Measurements from ENCODE around the gene TMEM270.
"Not testable (repeated sequence)": the region's sequence is repeated elsewhere in the genome, so short reads cannot be mapped to it uniquely, and the experiment has no call there.

Gene TMEM270

DNA sequence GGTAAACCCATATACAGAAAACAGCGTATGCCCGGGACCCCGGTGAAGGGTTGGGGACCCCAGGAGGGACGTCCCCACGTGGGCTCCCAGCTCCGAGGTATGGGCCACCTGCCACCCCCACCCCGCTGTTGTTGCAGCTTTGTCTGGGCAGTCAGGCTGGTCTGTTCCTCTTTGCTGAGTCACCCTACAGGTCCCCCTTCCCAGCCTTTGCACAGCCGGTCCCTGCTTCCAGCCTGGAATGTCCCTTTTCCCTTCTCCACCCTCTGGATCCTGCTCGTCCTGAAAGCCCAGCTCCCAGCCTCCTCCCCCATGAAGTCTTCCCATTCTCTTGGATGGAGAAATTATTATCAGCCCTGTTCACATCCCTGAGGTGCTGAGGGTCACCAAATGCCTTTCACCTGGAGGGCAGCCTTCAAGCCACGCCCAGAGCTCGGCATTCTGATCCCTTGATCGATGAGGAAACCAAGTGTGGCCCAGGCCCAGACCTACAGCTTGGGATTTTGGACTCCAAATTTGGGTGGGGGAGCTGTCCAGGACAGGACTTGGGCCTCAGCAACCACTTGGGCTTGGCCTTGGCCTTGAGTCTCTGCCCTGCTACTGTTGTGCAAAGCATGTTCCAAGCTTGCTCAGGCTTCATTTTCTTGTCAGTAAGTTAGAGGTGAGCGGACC is 27.6 kb upstream of the TMEM270 start:
- no peak for FAIRE-seq

DNA sequence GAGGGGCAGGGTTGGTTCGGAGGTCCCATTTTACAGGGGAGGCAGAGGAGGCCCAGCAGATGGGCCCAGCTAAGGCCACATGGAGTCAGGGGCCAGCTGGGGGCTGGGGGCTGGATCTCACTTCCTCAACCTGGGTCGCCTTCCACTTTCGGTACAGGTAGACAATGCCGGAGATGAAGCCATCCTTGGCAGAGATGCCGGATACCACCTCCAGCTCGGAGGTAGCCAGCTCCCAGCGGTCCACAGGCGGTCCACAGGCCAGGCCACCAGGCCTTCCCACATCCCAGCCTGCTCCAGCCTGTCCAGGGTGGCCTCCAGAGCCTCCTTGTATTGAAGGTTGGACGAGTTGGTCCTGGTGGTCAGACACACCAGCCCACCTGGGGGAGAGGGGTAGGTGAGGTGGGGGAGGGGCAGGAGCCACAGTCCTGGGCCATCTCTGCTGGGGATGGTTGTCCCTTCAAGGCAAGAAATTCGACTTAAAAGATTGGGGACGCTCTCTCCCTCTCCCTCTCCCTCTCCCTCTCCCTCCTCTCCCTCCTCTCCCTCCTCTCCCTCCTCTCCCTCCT is 26.2 kb upstream of the TMEM270 start:
- FAIRE-seq, result no peak

DNA sequence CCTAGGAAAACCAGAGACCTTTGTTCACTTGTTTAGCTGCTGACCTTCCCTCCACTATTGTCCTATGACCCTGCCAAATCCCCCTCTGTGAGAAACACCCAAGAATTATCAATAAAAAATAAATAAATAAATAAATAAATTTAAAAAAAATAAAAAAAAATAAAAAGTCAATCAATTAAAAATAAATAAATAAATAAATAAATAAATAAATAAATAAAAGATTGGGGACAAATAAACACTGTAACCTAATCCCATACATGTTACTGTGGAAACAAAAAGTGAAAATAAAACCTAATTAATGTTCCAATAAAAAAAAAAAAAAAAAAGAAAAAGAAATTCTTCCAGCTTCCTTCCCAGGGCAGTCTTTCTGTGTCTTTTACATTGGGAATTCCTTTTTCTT is 23.8 kb upstream of the TMEM270 start:
- not testable (repeated sequence) for FAIRE-seq

DNA sequence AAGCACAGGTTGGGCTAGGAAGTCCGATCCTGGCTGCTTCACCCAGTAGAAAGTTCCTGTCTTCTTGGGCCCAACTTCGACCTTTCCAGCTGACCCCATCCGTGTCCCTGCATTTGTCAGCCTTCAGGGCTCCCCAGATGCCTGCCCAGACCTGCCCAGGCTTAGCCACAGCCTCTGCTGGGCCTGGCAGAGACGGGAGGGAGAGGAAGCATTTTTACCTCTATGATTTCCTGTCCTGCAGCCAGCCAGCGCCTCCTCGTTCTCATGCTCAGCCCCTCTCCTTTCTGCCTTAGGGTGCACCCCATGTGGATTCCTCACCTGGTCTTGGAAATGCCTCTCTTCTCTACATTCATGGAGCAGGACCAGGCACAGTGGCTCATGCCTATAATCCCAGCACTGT is 22.3 kb upstream of the TMEM270 start:
- no peak for FAIRE-seq

DNA sequence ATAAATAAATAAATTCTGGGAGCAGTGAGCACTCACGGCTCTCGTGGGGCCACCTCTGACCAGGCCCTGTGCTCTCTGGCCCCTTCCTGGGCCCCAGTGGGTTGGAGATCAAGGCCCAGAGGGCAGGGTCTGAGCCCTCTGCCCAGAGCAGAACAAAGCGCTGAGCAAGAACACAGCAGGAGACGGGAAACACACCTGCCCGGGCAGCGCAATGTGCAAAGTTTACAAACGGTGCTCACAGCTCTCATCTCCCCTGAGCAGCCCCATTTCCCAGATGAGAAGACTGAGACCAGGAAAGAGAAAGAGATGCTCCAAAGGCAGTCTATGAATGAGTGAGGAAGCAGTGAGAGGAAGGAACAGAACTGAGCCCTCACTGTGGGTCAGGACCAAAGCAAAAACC is 21.7 kb upstream of the TMEM270 start:
- FAIRE-seq, result no peak

DNA sequence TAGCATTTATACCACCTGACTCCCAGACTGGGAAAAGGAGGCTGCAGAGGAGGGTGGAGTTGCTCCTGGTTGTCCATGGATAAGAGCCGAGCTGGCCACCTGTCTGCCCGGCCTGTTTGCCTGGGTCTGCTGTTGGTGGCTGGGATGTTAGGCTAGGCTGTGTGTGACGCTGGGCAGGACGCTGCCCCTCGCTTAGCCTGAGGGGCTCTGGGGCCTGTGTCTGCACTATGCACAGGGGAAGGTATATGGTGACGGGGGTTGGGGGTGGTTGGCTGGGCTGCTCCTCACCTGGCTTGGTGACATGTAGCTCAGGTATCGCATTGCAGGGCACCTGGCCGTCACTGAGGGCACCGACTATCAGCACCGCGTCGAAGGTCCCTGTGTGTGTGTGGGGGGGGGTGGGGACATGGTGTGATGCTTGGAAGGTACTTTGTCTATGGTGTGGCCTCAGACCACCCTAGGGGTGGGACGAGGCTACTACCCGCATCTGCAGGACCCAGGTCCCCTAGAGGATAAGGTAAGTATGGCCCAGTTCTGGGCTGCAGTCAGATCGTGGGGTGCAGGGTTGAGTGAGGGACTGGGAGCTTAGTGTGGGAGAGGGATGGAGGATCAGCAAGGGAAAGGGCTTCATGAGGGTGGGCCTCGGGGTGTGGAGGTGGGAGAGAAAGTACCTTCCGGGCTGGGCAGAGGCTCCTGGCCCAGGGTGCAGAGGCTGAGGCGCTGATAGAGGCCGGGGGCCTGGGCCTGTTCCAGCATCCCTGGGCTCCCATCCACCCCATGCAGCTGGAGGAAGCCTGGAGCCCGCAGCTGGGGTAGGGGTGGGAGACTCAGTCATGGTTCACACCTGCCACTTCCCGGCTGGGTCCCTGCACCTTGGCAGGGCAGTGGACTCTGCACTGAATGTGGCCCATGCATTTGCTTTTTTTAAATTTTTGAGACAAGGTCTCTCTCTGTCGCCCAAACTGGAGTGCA is 20.9 kb upstream of the TMEM270 start:
- no peak for FAIRE-seq

DNA sequence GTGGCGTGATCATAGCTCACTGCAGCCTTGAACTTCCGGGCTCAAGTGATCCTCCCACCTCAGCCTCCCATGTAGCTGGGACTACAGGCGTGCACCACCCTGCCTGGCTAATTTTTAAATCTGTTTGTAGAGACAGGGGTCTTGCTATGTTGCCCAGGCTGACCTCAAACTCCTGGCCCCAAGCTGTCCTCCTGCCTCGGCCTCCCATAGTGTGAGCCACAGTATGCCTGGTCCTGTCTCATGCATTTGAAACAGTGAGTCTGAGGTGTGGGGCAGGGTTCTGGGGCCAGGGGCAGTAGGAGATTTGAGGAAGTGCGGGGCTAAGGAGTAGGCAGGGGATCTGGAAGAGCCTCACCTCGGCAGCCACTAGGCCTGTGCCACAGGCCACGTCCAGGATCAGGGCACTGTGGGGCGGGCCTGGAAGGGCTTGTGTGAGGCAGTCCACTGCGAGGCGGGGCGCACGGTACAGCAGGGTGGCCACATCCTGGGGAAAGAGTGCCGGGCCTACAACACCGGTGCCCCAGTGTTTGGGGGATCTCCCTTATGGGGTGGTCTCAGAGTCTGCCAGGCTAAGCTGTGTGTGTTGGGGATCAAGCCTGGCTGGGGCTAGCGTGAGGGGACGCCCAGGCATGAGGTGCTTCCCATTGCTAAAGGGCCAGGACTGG is 20.1 kb upstream of the TMEM270 start:
- FAIRE-seq, result no peak

DNA sequence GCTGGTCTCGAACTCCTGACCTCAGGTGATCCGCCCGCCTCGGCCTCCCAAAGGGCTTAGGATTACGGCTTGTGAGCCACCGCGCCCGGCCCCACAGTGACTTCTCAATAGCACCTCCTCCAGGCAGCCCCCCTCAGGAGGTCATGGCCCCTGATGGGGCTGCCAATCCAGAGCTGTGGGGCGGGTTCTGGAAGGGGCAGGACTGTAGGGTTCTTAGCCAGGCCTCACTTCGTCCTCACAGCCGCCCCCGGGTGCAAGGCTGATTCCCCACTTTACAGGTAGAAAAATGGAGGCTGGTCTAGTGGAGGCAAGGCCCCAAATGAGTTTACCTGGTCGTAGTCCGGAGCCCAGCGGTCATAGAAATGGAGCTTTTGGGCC is 19.3 kb upstream of the TMEM270 start:
- FAIRE-seq, result no peak

DNA sequence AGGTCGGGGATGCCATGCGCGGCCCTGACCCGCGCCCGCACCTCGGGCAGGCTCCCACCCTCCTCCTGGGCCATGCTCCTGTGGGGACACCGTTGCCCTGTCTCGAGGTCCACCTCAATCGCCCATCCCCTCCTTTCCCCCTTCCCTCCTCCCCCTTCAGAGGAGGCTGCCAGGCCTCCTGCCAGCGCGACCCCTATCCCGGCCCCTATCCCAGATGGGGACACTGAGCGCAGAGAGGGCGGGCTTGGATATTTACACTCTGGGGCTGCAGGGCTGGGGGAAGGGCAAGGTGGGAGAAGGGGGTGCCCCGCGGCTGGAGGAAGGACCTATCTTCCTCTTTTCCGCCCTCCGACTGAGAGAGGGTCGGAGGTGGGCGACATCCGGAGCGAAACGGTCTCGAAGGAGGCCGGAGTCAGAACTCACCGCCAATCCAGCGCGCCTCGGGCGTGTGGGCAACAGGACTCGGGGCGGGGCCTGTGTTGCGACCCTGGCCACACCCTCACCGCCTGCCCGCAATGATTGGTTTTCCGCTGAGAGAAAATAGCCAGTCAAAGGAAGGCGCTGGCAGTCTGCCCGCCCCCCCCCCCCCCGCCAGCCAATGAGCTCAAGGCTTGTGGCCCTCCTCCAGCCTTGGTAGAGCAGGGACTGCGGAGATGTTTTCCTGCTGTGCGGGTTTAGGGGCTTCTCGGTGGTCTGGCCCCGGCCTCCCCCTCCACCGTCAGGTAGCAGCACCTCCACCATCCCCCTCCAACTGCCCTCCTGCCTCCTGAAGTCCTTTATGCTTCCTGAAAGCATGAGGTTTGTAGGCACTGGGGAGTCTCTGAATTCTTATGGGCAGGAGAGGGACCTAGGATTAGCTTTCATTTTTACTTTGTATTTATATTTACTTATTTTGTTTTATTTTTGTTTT is 18.6 kb upstream of the TMEM270 start, which contains the start of gene METTL27:
Gene METTL27 (minus strand): TSS at position 450 of the 910 bp plus-strand sequence. CDS start 376 bp downstream, at position 74.
- no peak for FAIRE-seq

DNA sequence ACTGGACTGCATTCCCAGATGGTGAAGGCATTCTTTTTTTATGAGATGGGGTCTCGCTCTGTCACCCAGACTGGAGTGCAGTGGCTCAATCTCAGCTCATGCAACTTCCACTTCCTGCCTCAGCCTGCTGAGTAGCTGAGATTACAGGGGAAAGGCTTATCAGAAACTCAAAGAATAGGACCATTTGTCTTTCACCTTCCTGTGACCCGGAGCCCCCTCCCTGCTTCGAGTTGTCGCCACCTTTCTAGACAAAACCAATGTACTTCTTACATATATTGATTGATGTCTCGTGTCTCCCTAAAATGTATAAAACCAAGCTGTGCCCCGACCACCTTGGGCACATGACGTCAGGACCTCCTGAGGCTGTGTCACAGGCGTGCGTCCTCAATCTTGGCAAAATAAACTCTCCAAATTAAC is 16.8 kb upstream of the TMEM270 start:
- no peak for FAIRE-seq

DNA sequence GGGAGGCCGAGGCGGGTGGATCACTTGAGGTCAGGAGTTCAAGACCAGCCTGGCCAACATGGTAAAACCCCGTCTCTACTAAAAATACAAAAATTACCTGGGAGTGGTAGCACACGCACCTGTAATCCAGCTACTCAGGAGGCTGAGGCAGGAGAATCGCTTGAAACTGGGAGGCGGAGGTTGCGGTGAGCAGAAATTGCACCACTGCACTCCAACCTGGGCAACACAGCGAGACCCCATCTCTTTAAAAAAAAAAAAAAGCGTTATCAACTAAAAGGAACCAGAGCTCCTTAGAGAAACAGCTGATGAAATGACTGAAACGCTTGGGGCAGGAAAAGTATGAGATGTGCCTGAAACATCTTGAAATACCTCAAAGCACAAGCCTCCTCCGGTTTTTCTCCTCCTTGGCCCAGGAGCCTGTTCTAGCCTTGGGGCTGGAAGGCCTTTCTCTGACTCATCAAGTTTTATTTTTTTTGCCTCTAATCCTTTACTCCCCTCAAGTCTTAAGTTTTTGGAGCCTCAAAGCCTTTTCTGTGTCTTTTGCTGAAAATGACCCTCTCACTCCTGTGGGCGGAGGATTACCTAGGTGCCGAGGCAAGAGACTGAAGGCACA is 16.0 kb upstream of the TMEM270 start:
- no peak for FAIRE-seq

DNA sequence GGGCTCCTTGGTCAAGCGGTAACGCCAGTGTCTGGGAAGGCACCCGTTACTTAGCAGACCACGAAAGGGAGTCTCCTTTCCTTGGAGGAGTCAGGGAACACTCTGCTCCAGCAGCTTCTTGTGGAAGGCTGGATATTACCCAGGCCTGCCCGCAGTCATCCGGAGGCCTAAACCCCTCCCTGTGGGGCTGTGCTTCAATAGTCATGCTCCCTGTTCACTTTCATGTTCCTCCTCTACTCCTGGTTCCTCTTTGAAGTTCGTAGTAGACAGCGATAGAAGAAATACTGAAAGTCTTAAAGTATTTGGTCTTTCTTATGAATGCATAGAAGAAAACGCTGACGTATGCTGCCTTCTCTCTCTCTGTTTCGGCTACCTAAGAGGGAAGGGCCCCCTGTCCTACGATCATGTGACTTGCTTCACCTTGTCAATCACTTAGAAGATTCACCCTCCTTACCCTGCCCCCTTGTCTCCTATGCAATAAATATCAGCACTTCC is 15.2 kb upstream of the TMEM270 start:
- not testable (repeated sequence) for FAIRE-seq

DNA sequence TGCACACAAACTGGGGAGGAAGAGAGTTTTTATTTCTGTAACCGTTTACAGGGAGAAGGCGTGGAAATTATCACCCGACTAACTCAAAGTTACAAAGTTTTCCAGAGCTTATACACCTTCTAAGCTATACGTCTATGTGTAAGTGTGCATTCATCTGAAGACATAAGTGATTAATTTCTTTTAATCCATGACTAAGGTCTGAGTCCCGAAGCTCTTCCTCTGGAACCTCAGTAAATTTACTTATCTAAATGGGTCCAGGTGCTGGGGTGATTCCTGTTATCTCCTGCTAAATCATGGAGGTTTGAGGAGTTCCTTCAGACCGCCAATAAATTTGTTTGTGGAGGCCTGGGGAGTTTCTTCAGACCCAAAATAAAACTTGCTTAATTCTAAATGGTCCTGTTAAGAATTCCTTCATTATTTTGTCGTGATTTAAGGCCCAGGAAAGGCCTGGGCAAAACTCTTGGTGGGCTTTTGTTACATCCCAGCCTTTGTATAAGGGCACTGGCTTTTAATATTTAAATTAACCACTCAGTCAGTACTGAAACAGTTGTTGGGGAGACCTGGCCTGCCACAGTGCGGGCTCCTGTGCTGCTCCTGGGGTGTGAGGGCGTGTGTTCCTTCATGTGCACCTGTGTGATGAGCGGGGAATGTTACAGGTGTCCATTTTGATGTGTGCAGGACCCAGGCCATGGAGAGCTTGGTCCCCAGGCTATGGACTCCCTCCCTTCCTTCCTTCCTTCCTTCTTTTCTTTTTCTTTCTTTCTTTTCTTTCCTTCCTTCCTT is 12.8 kb upstream of the TMEM270 start:
- FAIRE-seq, result no peak

DNA sequence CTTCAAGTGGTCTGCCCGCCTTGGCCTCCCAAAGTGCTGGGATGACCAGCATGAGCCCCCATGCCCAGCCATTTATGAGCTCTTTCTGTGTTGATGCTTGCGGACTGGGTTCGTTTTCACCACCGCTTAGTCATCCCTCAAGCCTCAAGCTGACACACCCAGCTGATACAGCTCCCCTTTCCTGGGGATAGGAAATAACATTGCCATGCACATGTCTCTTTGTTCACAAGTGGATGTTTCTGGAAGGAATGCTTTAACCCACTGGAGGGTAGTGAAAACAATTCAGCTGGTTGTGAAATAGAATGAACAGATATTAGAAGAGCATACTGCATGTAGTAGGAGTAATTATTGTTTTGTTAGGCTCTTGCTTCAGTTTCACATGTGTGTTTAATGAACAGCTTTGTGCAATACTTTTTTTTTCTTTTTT is 10.2 kb upstream of the TMEM270 start:
- no peak for FAIRE-seq

DNA sequence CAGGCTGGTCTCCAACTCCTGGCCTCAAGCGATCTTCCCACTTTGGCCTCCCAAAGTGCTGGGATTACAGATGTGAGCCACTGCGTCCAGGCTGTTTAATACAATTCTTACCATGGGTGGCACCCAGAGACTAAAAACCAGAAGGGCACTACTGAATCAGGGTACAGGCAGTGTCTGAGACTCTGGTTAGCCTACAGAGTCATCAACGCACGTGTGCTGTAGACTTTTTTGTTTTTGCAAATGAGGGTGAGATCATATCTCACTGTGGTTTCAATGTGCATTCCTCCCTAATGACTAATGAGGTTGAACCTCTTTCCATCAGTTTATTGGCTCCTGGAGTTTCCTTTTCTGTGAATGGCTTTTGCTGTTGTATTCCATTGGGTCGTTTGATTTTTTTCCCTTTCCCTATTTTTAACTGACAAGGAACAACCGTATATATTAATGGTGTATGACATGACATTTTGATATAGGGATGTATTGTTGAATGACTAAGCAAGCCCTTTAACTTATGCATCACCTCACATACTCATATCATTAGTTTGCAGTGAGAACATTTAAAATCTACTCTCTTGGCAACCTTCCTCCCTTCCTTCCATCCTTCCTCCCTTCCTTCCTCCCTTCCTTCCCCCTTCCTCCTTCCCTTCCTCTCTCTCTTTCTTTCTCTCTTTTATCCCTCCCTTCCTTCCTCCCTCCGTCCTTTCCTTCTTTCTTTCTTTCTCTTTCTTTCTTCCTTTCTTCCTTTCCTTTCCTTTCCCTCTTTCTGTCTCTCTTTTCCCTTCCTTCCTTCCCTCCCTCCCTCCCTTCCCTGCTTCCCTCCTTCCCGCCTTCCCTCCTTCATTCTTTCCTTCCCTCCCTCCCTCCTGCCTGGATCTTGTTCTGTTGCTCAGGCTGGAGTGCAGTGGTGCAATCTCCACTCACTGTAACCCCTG is 9.3 kb upstream of the TMEM270 start:
- FAIRE-seq, result no peak

DNA sequence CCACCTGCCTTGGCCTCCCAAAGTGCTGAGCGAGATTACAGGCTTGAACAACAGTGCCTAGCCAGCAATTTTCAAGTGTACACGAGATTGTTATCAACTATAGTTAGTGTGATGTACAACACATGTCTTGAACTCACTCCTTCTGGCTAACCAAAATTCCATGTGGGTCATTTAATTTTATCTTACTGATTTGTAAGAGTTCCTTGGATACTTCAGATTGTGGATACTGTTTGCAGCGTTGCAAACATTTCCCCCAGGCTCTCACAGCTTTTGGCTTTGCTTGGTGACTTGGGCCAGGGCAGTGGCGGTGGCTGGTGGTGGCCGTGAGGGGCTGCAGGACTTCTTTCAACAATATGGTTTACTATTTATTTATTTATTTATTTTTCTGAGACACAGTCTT is 8.5 kb upstream of the TMEM270 start:
- no peak for FAIRE-seq

DNA sequence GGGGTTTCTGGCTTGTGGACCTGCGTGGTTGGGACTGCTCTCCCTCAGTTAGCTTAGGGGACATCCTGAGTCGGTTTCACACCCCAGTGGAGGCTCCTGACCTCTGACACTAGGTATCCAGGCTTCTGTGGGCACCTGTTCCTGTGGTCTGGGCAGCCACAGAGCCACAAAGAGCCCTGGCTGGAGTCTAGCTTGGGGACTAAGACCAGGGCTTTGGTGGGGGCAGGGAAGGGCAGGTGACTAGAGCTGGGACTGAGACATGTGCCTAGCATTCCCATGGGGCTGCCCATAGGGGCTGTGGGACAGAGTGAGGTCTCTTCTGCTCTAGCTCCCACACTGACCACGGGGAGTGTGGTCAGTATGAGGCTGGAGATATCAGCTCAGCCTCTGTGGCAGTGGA is 4.0 kb upstream of the TMEM270 start:
- no peak for FAIRE-seq

DNA sequence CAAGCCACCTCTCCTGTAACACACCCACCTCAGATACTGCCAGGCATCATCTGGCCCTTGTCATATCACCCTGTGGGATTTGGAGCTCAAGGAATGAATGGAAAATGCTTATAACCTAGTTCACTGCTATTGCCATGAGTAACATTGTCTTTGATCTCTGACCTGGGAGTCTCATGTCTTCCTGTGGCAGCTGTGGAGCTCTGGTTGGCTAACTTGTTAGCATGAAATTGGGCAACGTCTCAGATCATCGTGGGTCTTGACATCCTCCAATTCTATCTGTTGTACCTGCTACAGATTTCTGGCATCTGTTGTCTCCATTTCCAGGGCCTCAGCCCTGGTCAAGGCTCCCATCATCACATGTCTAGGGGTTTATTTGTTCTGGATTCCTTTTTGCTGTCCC is 2.2 kb upstream of the TMEM270 start:
- no peak for FAIRE-seq

DNA sequence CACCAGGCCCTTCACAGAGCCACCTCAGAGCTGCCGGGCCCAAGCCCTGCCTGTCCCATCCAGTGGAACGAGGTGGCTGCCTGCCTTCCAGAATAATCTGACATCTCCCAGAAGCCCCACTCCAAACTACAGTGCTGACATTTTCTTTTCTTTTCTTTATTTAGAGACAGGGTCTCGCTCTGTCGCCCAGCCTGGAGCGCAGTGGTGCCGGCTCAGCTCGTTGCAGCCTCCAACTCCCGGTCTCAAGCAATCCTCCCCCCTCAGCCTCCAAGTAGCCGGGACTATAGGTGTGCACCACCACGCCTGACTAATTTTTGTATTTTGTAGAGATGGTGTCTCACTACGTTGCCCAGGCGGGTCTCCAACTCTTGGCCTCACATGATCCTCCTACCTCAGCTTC is 346 bp downstream of the TMEM270 start:
- FAIRE-seq, result no peak

Measured in islet of Langerhans (tissue), 1 donor.